Lower leg skin (tissue), 4 donors: ENCODE results near the gene NLE1. TPM values are rescaled to one million over a fixed set of nuclear protein-coding genes. Genes with fewer than 3 reads are reported as not detected.
"Not testable (repeated sequence)": the region's sequence is repeated elsewhere in the genome, so short reads cannot be mapped to it uniquely, and the experiment has no call there.

Experiments used
- DNase-seq, 2 donors: peaks; one replicate each; pipeline ENCODE4 v3.0.0-alpha.2; 2019; ENCODE audit warnings: low spot score in 2 of 2
- H3K4me3 ChIP-seq: fragments of 200-600 bp; sonication (generic); 2 replicates; pipeline ENCODE4 v1.5.1; 2017; ENCODE audit warnings: mild to moderate bottlenecking, low read depth; ENCODE audit not compliant: poor library complexity, severe bottlenecking
- POLR2A ChIP-seq, 2 donors: fragments of 450-650 bp; IDR thresholded peaks; one replicate each; pipeline ENCODE4 v1.6.1; 2016 to 2017; ENCODE audit warnings: antibody characterized with exemption in 2 of 2, mild to moderate bottlenecking in 1 of 2, moderate library complexity in 1 of 2
- WGBS, 2 donors: methylation state at CpG; one replicate each; pipeline ENCODE4 v1.1.5; 2018; 5-methylcytosine and 5-hydroxymethylcytosine counted together
- intact Hi-C: fragments of 100-400 bp; cut with DNase I; formaldehyde crosslinking; loops from one replicate; pipeline ENCODE4 v1.15.0; 2023; ENCODE audit warnings: low total_unique reads
- total RNA-seq, 4 donors: library from RNA; depleted of rRNA; stranded (reverse); fragments of >200 nt; gene quantifications; one replicate each; pipeline ENCODE4 v1.1.0, GENCODE V29; 2016
- TF ChIP-seq, protein P1 (sequence below), 3 donors: fragments of 450-650 bp; IDR thresholded peaks; one replicate each; pipeline ENCODE4 v1.5.1; 2016; ENCODE audit warnings: antibody characterized with exemption in 3 of 3, mild to moderate bottlenecking in 3 of 3, moderate library complexity in 2 of 3

Gene NLE1
- total RNA-seq, 4 donors from 2014 or later = 12.7 to 23.0 (median 13.2) TPM

DNA sequence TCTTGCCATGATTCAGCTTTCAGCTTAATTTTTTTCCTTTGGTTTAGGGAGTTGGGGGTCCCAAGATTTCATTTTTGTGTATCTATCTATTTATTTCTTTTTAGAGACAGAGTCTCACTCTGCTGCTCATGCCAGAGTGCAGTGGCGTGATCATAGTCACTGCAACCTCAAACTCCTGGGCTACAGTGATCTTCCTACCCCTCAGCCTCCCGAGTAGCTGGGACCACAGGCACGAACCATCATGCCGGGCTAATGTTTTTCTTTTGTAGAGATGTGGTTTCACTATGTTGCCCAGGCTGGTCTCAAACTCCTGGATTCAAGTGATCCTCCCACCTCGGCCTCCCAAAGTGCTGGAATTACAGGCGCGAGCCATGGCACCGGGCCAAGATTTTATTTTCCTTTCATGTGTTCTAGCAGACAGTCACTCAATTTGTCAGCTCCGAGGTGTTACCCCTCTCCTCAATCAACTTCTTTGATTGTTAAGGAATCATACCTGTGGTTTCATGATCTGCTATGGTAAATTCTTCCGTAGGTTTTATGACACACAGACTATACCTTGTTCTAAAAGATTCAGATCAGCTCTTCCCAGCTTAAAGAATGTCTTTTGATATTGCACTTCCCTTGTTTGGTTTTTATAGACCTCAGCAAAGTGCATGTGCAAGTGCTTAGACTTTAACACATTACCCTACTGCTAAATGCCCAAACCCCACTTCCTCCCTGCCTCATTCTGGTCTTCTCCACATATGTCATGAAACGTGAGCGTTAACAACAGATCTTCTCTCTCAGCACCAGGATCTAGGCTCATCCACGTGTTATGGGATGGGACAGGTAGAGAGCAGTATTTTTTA lies 18.5 kb upstream of the NLE1 start:
- no peak for DNase-seq
- TF ChIP-seq, protein P1, sequence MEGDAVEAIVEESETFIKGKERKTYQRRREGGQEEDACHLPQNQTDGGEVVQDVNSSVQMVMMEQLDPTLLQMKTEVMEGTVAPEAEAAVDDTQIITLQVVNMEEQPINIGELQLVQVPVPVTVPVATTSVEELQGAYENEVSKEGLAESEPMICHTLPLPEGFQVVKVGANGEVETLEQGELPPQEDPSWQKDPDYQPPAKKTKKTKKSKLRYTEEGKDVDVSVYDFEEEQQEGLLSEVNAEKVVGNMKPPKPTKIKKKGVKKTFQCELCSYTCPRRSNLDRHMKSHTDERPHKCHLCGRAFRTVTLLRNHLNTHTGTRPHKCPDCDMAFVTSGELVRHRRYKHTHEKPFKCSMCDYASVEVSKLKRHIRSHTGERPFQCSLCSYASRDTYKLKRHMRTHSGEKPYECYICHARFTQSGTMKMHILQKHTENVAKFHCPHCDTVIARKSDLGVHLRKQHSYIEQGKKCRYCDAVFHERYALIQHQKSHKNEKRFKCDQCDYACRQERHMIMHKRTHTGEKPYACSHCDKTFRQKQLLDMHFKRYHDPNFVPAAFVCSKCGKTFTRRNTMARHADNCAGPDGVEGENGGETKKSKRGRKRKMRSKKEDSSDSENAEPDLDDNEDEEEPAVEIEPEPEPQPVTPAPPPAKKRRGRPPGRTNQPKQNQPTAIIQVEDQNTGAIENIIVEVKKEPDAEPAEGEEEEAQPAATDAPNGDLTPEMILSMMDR (IDR thresholded peaks at IDR 0.05) = no peak
- no peak for TF ChIP-seq POLR2A (IDR thresholded peaks at IDR 0.05)
- intact Hi-C loops = no loop called here
- WGBS, 2 donors = 61 to 62% methylated on average over 13 of the region's 13 CpGs
- H3K4me3 ChIP-seq = no peak overlapping the region

DNA sequence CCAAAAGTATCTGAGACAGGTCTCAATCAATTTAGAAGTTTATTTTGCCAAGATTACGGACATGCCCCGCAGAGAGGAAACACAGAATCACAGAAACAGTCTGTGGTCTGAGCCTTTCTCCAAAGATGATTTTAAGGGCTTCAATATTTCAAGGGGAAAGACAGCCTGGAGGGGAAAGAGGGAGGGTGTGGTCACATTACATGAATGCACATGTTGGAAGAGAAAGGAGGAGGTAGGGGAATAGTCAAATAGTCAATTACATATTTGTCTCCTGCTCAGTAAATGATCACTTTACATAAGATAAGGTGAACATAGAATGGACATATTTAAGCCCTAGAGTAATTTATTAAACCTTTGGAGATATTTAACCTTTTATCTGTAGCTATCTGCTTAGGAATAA lies 17.8 kb upstream of the NLE1 start:
- TF ChIP-seq, protein P1 (IDR thresholded peaks at IDR 0.05) = no peak
- no peak for TF ChIP-seq POLR2A (IDR thresholded peaks at IDR 0.05)
- intact Hi-C loops = no loop called here
- H3K4me3 ChIP-seq = no peak overlapping the region
- no peak for DNase-seq
- WGBS, 2 donors = 55 to 69% methylated on average over 2 of the region's 2 CpGs

DNA sequence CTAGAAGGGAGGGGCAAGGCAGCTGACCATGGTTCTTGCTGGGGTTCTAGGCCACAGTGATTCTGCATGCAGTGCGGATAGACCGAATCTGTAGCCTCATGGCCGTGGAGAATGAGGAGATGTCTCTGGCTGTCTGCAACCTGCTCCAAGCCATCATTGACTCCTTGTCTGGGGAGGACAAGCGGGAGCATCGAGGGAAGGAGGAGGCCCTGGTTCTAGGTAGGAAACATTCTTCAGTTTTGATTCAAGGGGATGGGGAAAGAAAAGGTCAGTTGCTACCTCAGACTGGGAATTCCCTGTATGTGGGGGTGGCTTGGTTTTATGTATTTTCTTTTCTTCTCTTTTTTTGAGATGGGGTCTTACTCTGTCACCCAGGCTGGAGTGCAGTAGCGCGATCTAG lies 13.1 kb upstream of the NLE1 start:
- TF ChIP-seq POLR2A (IDR thresholded peaks at IDR 0.05) = no peak
- TF ChIP-seq, protein P1 (IDR thresholded peaks at IDR 0.05) = no peak
- intact Hi-C loops = no loop called here
- 94 to 96% methylated on average over 7 of the region's 7 CpGs for WGBS, 2 donors
- no peak overlapping the region for H3K4me3 ChIP-seq
- DNase-seq = no peak

DNA sequence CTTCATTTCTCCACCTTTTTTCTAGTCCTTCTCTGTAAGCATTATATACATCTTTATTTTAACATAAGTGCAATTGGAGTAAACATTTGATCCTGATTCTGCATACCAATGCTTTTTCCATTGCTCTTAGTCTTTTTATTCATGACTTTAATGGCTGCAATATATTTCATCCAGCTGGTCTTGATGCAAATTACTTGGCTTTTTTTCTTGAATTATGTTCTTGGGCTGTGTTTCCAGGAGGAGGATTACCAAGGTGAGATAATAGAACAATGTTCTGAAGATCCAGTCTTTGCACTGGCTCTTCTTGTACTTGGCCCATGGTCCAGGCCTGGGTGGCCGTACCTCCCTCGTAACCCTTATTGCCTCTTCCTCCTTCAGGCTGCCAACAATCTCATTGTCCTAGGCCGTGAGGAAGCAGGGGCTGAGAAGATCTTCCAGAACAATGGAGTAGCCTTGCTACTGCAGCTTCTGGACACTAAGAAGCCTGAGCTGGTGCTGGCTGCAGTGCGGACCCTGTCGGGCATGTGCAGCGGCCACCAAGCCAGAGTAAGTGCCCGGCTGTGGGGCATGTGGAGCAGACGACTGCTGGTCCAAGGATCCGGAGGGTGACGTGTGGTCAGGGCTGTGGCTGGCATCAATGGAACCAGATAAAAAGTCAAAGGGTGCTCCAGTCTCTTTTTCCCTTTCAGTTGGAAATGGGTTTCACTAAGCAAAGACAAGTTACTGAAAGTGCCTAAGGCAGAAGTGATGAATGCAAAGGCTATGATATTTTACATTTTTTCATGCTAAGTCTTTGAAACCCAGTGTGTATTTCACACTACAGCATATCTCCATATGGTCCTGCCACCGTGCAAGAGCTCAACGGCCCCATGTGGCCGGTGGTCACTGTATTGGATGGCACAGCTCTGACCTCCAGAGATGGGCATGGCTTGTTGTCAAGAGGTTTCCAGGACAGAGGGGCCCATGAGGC lies 12.4 kb upstream of the NLE1 start:
- DNase-seq = no peak
- no peak overlapping the region for H3K4me3 ChIP-seq
- TF ChIP-seq, protein P1 (IDR thresholded peaks at IDR 0.05) = no peak
- TF ChIP-seq POLR2A (IDR thresholded peaks at IDR 0.05) = no peak
- 86 to 87% methylated on average over 13 of the region's 13 CpGs for WGBS, 2 donors
- intact Hi-C loops = no loop called here

DNA sequence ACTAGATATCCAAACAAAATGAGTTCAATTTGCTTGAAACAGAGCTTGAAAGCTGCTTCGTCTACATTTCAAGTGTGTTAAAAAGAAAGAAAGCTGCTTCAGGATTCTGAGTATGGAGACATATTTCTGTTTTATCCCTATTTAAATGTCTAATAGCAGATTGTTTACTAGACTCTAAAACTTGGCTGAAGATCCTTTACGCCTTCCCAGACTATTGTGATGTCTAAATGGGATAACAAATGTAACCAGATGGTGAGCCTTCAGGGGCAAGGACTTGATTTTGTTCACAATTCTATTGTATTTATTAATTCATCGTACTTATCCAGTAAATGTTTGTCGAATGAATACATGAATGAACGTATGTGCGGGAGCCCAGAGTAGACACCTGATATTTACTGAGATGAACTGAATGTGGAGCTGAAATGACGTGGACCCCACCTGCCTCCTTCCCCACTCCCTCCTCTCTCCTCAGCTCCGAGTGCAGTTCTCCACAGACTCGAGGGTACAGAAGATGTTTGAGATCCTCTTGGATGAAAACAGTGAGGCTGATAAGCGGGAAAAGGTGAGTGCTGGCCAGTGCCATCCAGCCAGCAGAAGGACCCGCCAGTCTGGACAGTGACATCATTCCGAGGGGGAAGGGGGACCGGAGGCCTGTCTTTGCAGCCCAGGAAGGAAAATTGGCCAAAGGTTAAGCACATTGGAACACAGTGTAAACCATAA lies 10.5 kb upstream of the NLE1 start:
- no peak for TF ChIP-seq POLR2A (IDR thresholded peaks at IDR 0.05)
- TF ChIP-seq, protein P1 (IDR thresholded peaks at IDR 0.05) = no peak
- intact Hi-C loops = no loop called here
- DNase-seq = no peak
- H3K4me3 ChIP-seq = no peak overlapping the region
- WGBS, 2 donors = 67 to 72% methylated on average over 13 of the region's 13 CpGs

DNA sequence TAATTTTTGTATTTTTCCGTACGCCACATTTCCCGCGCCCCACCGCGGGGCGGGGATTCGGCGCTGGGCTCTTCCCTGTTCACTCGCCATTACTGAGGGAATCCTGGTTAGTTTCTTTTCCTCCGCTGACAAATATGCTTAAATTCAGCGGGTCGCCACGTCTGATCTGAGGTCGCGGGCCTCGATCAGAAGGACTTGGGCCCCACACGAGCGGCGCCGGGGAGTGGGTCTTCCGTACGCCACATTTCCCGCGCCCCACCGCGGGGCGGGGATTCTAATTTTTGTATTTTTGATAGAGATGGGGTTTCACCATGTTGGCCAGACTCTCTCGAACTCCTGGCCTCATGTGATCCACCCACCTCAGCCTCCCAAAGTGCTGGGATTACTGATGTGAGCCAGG lies 9.0 kb upstream of the NLE1 start:
- H3K4me3 ChIP-seq, DNase-seq, intact Hi-C loops: not testable (repeated sequence)
- 93 to 94% methylated on average over 29 of the region's 29 CpGs for WGBS, 2 donors
